ENCODE results near the gene ATF1.
"Not testable (repeated sequence)": the region's sequence is repeated elsewhere in the genome, so short reads cannot be mapped to it uniquely, and the experiment has no call there.

Gene ATF1

DNA sequence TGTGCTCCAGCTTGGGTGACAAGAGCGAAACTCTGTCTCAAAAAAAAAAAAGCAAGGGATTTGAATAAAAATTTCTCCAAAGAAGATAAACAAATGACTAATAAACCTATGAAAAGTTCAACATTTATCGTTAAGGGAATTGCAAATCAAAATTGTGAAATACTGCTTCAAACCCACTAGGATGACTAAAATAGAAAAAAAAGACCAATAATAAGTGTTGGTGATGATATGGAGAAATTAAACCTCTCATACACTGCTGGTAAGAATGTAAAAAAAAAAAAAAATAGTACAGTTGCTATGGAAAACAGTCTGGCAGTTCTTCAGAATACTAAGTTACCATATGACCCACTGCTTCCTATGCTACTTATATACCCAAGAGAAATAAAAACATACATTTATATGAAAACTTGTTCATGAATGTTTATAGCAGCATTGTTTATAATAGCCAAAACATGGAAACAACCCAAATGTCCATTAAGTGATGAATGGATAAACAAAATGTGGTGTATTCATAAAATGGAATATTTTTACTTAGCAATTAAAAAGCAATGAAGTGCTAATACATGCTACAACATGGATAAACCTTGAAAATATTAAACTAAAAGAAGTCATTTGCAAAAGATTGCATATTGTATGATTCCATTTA is 39.5 kb downstream of the ATF1 start:
- no peak for DNase-seq (ENCODE audit: low read depth)

DNA sequence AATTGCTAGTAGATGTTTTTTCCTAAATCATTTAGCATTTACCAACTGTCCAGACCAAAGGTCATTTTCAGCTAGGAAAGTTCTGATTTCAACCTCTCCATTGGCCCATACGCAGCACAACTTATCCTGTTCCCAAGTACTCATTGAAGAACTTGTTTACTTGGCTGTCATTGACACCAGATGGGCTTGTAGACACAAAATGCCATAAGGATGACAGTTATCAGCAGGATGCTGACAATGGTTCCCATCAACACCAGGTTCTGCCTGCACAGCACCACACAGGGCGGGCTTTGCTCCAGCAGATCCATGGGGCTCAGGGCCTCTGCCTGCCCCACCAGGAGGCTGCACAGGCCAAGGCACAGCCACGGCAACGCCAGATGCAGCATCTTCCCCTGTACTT is 42.3 kb downstream of the ATF1 start:
- DNase-seq (ENCODE audit: low read depth), result no peak

DNA sequence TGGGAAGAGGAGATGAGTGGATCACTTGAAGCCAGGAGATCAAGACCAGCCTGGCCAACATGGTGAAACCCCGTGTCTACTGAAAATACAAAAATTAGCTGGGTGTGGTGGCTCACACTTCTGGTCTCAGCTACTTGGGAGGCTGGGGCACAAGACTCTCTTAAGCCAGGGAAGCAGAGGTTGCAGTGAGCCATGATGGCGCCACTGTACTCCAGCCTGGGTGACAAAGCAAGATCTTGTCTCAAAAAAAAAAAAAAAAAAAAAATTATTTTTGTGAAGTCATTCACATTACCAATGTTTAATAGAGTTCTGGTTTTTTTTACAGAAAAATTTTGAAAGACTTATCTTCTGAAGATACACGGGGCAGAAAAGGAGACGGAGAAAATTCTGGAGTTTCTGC is 45.2 kb downstream of the ATF1 start:
- not testable (repeated sequence) for DNase-seq (ENCODE audit: low read depth)

DNA sequence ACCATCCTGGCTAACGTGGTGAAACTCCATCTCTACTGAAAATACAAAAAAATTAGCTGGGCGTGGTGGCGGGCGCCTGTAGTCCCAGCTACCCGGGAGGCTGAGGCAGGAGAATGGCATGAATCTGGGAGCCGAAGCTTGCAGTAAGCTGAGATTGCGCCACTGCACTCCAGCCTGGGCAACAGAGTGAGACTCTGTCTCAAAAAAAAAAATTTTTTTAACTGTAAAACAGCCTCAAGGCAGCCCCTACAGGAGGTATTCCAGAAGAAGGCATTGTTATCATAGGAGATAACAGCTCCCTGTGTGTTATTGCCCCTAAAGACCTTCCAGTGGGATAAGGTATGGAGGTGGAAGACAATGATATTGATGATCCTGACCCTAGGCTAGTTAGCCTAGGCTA is 51.0 kb downstream of the ATF1 start:
- not testable (repeated sequence) for DNase-seq (ENCODE audit: low read depth)

DNA sequence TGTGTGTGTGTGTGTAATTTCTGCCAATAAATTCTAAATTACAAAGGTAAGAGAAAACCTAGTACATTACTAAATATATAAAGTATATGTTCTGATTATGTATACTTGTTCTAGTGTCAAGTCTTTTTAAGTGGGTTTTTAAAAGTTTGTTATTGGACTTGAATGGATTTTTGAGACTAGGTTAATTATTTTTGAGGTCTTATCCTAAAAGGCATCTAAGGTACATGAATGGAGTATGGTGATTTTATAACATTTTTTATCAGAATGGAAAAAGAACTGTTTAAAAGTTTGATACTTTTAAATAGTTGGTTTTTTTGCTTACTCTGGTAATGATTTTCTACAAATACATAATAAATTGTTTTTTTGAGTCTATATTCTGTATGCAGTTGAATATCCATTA is 56.3 kb downstream of the ATF1 start:
- DNase-seq (ENCODE audit: low read depth), result no peak

DNA sequence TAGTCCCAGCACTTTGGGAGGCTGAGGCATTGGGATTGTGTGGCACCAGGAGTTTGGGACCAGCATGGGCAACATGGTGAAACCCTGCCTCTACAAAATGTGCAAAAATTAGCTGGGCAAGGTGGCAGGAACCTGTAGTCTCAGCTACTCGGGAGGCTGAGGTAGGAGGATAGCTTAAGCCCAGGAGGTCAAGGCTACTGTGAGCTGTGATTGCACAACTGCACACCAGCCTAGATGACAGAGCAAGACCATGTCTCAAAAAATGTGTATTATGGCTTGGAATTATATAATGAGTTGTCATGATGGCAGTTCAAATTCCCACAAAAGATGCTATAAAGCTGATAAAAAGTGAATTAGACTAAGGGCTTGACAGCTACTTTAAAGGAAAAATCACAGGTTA is 58.2 kb downstream of the ATF1 start:
- peak; percentile 13 for DNase-seq (ENCODE audit: low read depth)

DNA sequence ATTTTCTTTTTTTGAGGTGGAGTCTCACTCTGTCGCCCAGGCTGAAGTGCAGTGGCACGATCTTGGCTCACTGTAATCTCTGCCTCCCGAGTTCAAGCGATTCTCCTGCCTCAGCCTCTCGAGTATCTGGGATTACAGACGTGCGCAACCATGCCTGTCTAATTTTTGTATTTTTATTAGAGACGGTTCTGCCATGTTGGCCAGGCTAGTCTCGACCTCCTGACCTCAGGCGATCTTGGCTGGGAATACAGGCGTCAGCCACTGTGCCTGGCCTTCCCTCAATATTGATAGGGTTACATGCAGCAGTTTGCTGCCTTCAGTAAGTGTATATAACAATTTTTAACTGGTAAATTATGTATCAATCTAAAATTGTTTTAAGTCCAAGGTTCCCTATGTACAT is 59.8 kb downstream of the ATF1 start:
- DNase-seq (ENCODE audit: low read depth), result not testable (repeated sequence)

DNA sequence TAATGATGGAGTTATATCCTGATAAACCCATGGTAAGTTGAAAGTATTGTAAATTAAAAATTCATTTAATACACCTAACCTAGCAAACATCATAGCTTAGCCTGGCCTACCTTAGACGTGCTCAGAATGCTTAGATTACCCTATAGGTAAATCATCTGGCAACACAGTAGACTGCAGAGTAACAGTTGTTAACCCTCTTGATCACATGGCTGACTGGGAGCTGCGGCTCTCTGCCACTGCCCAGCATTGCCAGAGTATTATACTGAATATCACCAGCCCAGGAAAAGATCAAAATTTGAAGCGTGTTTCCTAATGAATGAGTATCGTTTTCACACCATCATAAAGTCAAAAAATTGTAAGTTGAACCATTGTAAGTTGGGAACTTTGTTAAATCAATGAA is 61.0 kb downstream of the ATF1 start:
- no peak for DNase-seq (ENCODE audit: low read depth)

DNA sequence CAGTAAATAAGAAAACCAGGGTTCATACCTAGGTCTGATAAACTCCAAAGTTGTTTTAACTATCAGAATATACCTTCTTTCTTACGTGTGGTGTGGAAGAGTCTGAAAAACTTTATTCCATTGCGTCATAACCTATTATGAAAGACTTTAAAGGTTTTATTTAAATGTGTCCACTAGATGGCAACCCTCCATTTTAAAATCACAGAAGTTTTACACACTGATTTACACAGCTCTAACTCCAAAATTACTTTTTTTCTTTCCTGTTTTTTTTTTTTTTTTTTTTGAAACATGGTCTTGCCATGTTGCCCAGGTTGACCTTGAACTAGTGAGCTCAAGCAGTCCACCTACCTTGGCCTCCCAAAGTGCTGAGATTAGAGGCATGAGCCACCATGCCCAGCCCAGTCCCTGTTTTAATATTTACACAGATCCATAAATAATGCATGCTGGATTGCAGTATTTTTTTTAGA is 61.5 kb downstream of the ATF1 start:
- peak; percentile 77 for DNase-seq (ENCODE audit: low read depth)

DNA sequence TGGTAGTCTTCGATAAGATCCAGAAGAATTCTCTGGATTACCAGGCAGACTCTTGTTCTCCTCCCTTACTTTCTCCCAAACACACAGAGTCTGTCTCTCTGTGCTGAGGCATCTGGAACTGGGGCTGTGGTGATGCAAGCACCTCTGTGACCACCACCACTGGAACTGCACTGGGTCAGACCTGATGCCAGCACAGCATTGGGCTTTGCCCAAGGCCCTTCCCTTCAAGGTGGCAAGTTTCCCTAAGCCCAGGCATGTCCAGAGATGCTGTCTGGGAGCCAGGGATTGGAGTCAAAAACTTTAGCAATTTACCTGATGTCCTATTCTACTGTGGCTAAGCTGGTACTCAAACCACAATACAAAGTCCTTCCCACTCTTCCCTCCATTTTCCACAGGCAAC is 64.2 kb downstream of the ATF1 start:
- DNase-seq (ENCODE audit: low read depth), result no peak

DNA sequence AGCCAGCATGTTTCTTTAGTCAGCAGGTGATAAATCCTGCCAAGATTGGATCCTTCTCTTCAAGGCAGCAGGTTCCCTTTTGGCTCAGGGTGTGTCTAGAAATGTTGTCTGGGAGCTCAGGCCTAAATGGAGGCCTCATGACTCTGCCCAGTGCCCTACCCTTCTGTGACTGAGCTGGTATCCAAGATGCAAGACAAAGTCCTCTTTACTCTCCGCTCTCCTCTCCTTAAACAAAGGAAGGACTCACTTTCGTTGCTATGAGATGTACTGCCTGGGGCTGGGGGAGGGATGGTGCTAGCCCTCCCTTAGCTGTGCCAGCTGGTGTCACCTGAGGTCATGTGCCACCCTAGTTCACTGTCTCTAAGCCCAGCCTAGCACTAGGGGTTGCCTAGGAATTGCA is 65.0 kb downstream of the ATF1 start:
- no peak for DNase-seq (ENCODE audit: low read depth)

DNA sequence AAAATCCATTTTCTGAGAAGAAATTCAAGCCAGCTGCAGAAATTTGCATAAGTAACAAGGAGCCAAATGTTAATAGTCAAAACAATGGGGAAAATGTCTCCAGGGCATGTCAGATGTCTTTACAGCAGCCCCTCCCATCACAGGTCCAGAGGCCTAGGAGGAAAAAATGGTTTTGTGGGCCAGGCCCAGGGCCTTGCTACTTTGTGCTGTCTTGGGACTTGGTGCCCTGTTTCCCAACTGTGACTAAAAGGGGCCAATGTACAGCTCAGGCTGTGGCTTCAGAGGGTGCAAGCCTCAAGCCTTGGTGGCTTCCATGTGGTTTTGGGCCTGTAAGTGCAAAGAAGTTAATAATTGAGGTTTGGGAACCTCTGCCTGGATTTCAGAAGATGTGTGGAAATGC is 69.9 kb downstream of the ATF1 start:
- DNase-seq (ENCODE audit: low read depth), result not testable (repeated sequence)

DNA sequence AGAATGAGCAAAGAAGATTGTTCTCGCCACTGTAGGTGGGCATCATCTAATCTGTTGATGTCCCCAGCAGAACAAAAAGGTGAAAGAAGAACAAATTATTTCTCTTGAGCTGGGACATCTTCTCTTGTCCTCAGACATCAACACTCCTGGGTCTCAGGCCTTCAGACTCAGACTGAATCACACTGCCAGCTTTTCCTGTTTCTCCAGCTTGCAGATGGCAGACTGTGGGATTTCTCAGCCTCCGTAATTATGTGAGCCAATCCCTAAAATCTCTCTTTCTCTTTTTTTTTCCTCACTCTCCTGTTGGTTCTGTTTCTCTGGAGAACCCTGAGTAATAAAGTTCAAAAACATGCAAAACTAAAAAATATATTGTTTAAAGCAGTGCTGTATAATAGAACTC is 75.1 kb downstream of the ATF1 start:
- no peak for DNase-seq (ENCODE audit: low read depth)

DNA sequence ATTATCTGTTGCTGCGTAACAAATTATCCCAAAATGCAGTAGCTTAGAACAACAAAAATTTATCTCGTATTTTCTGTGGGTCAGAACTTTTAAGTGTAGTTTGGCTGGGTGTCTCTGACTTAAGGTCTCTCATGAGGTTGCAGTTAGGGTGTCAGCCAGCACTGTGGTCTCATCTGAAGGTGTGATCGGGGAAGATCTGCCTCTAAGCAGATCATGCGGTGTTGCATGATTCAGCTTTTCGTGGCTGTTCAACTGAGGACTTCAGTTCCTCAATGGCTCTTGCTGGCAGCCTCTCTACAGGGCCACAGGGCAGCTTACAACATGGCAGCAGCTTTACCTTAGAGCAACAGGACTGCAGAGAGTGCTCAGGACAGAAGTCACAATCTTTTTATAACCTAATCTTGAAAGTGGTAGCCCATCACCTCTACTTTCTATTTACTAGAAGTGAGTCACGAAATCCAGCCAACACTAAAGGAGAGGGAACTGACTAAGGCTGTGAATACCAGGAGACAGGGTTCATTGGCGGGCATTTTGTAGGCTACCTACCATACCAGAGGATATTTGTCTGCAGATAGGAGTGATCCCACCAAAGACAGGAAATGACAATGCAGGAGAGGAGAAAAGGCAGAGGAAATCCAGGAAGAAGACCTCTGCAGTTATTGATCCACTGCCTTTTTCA is 77.0 kb downstream of the ATF1 start:
- no peak for DNase-seq (ENCODE audit: low read depth)

DNA sequence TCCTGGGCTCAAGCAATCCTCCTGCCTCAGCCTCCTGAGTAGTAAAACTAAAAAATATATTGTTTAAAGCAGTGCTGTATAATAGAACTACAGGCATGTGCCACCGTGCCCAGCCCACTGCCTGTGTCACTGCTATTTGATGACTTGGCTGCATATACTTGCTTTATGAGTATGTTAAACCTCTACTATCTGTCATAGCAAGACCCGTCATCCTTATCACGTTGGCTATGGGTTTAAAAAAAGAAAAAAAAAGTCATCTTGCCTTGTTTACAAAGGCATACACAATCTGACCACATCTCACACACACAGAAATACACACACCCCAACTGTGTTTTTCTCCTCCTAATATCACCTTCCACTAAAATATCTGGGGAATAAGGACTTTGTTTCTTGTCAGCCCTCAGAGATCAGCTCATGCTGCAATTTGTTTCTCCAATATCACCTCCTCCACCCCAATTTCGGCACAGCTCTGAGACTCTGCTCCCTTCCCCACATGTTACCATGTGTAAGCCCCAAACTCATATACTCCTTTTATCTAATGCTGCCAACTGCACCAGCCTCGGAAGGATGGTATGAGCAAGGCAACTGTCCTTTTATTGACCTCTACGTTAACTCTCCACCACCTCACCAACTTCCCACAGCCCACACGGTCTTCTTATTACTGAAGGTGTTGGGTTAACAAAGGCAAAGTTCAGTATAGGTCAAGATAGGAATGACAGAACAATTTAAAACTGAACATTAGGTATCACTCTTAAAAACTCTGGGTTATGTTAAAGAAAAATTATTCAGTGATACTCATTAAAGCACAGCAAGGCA is 78.0 kb downstream of the ATF1 start:
- DNase-seq (ENCODE audit: low read depth), result no peak

DNA sequence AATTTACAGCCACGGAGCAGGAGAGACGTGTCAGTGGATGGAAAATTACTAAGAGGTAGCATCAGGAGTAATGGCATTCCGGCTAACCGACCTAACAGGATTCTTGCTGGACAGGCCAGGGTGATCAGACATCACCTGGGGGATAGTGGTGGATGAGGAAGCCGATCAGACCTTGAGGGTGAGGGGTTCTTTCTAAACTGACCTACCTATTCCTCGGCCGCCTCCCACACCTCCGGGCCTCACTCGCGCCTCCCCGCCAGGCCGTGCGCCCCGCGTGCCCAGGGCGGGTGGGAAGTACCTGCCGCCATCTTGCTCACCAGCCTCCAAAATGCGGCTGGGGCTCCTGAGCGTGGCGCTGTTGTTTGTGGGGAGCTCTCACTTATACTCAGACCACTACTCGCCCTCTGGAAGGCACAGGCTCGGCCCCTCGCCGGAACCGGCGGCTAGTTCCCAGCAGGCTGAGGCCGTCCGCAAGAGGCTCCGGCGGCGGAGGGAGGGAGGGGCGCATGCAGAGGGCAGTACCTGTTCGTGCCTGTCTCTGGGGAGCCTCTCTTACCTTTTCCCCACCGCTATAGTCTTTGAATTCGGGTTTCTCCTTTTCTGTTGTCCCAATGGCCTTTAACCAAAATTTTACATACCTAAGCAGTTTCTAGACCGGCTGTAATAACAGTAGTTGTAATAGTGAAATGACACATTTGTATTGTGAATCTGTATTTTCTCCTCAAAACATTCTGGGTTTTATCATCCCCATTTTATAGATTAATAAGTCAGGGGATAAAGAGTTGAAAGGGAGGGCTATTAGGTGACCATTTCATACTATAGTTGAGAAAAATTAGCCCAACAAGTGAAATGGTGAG is 79.0 kb downstream of the ATF1 start, which contains the start of gene TMPRSS12:
Gene TMPRSS12 (plus strand): TSS at position 290 of the 857 bp plus-strand sequence. CDS start 39 bp downstream, at position 329.
- DNase-seq (ENCODE audit: low read depth), result peak; percentile 34

DNA sequence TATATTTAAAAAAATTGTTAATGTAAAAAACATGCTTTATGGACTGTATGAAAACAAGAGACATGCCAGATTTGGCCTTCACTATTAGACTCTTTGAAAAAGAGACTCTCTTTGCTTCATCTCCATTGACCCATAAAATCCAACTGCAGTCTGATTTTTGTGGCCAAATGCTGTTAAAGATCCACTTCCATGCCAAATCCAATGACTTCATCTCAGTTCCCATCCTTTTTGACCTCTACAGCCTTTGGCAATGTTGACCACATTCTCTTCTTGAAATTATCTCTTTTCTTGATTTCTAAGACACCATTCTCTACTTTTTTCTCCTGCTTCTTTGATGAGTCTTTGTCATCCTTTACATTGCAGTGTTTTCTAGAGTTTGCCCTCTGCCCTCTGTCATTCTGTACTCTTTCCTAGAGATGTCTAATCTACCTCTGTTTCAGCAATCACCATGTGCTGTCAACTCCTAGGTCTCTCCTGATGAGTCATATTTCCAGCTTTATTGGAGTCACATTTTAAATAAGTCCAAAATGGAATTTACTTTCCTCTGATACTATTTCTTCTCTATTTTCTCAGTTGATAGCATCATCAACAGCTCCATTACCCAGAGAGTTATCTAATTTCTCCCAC is 81.2 kb downstream of the ATF1 start:
- DNase-seq (ENCODE audit: low read depth), result peak; percentile 19

DNA sequence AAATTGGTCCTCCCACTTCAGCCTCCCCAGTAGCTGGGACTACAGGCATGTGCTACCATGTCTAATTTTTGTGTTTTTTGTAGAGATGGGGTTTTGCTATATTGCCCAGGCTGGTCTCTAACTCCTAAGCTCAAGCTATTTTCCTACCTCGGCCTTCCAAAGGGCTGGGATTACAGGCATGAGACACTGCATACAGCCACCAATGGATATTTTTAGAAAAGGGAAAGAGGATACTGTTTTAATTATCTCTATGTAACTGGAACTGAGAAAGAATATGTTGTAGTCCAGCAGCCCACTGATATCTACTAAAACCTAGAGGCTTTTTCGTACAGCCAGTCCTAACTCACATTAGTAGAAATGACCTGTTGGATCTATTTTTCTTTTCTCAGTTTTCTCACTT is 85.1 kb downstream of the ATF1 start:
- no peak for DNase-seq (ENCODE audit: low read depth)

DNA sequence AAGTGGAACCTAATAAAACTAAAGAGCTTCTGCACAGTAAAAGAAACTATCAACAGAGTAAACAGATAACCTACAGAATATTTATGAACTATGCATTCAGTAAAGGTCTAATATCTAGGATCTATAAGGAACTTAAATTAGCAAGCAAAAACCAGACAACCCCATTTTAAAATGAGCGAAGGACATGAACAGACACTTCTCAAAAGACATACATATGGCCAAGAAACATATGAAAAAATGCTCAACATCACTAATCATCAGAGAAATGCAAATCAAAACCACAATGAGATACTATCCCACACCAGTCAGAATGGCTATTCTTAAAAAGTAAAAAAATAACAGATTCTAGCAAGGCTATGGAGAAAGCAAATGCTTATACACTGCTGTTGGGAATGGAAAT is 91.3 kb downstream of the ATF1 start:
- not testable (repeated sequence) for DNase-seq (ENCODE audit: low read depth)

DNA sequence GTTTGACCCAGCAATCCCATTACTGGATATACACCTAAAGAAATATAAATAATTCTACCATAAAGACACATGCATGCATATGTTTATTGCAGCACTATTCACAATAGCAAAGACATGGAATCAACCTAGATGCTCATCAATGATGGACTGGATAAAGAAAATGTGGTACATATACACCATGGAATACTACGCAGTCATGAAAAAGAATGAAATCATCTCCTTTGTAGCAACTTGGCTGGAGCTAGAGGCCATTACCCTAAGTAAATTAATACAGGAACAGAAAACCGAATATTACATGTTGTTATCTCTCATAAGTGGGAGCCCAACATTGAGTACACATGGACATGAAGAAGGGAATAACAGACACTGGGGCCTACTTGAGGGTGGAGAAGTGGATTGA is 91.8 kb downstream of the ATF1 start:
- not testable (repeated sequence) for DNase-seq (ENCODE audit: low read depth)

DNA sequence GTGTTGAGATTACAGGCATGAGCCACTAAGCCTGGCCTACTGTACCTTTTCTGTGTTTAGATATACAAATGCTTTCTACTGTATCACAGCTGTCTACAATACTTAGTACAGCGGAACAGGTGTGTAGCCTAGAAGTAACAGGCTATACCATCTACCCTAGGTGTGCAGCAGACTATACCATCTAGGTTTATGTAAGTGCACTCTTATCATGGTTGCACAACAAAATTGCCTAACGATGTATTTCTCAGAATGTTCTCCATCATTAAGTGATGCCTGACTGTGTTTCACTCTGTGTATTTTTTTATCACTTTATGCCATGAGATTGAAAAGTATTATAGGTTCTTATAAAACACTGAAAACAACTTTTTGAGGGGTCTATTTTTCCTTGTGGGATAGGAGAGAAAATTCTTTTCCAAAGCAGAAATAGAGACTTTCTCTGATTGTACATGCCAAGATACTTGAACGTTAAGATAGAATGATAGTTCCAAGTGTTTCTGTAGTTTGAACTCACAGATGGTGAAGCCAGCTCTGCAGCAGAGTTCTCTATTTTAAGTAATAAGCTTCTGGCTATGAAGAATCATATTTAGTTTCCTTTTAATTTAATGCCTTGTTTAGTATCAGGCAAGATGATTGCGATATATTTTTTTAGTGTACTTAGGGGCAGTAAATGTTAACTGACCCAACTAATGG is 95.9 kb downstream of the ATF1 start:
- DNase-seq (ENCODE audit: low read depth), result peak; percentile 44

Data from amniotic epithelial cell (primary cell).